DOHH2 (cell line): ENCODE data around the gene UBE2G2.

Source experiments
- CTCF ChIP-seq: fragments of 200-600 bp; sonication (generic); IDR thresholded peaks from one replicate; pipeline ENCODE4 v1.5.1; 2014; ENCODE audit warnings: antibody characterized with exemption, mild to moderate bottlenecking, low read depth, low read length; ENCODE audit not compliant: poor library complexity, severe bottlenecking
- EZH2phosphoT487 ChIP-seq: fragments of 200-600 bp; sonication (generic); IDR thresholded peaks from 2 replicates; pipeline ENCODE4 v1.6.1; 2017; ENCODE audit warnings: borderline replicate concordance, mild to moderate bottlenecking, antibody characterized with exemption, low read length, moderate library complexity, mixed read lengths

GRCh38 chr21:44726826-44727225 is 74.8 kb downstream of the UBE2G2 start:
- TF ChIP-seq CTCF (no peak), EZH2phosphoT487 (no peak)
